HG03064 (cell line): ENCODE results near the gene PFKFB4.

ENCODE experiments used
- ATAC-seq: cut with Tn5 transposase; IDR thresholded peaks from one replicate; pipeline ENCODE4 v1.9.1; 2021; ENCODE audit warnings: low read depth; ENCODE audit not compliant: unreplicated experiment

PFKFB4 gene

DNA sequence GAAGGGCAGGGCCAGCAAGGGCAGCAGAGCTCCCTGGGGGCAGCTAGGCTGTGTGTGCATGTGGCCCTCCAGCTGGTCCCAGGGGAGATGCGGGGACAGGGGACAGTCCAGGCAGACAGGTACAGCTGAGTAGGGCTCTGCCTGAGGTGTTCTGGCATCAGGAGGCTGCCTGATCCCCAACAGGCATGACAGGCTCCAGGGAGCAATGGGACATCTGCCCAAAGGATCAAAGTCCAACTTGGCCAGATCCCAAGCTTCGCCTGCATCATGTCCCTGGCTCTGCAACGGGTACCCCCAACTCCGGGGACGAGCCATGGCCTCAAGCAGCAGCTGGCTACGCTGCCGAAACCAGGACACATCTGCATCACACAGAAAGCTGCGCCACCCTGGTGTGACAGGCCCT, 88.3 kb downstream of the PFKFB4 start:
- no peak for ATAC-seq
